NCI-H69 (cell line): ENCODE measurements around the gene SDR9C7.
"Not testable (repeated sequence)": the region's sequence is repeated elsewhere in the genome, so short reads cannot be mapped to it uniquely, and the experiment has no call there.

Experiments used
- DNase-seq: peaks from one replicate; lab custom pipeline; 2025; lab: John Stamatoyannopoulos, UW

Gene SDR9C7

DNA sequence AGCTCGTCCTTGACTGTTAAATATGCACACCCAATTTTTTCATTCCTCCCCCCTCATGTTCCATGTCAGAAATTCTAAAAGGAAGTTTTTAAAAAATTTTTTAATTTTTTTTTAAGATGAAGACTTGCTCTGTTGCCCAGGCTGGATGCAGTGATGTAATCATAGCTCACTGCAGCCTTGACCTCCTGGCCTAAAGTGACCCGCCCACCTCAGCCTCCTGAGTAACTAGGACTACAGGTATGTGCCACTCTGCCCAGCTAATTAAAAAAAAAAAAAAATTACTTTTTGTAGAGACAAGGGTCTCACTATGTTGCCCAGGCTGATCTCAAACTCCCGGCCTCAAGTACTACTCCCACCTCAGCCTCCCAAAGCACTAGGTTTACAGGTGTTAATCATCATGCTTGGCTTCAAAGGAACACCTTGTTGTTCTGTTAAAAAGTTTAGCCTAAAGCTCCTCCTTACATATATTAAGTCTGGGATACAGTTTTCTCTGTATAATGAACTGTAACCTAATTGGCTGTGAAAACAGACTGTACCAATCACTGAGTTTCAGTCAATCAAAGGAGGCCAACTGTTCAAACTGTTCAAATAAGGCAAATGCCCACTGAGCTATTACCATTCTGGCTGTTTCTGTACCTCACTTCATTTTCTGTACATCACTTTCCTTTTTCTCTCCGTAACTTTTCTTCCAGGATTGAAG is 17.8 kb downstream of the SDR9C7 start:
- DNase-seq: no peak

DNA sequence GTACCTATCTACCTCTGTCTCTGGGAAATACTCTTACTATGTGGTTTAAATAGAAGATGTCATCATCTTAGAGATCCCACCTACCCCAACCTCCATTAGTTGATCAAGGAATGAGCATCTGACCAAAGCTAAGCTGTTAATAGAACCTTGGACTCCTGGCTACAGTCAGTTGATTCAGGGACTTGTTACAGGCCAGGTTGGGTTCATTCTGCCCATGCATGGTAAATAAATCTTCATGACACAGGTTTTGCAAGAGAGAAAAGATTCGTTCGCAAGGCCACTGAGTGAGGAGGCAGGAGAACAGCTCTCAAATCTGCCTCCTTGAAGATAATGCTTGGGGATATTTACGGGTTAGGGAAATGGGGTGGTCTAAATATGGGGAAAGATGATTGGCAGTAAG is 19.5 kb downstream of the SDR9C7 start:
- DNase-seq: no peak

DNA sequence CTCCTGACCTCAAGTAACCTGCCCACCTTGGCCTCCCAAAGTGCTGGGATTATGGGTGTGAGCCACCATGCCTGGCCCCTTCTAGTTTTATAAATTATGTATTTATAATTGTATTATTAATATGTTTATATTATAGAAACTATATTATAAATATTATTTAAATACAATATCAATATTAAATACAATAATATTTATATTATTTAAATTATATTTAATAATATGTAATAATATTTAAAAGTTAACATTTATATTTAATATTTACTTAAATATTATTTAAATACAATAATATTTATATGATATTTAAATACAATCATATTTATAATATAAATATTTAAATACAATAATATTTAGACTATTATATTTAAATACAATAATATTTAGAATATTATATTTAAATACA is 20.0 kb downstream of the SDR9C7 start:
- no peak for DNase-seq

DNA sequence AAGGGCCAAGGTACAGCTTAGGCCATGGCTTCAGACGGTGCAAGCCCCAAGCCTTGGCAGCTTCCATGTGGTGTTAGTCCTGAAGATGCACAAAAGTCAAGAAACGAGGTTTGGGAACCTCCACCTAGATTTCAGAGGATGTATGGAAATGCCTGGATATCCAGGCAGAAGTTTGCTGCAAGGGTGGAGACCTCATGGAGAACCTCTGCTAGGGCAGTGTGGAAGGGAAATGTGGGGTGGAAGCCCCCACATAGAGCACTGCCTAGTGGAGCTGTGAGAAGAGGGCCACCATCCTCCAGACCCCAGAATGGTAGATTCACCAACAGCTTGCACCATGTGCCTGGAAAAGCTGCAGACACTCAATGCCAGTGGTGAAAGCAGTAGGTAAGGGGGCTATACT is 24.8 kb downstream of the SDR9C7 start:
- DNase-seq: not testable (repeated sequence)

DNA sequence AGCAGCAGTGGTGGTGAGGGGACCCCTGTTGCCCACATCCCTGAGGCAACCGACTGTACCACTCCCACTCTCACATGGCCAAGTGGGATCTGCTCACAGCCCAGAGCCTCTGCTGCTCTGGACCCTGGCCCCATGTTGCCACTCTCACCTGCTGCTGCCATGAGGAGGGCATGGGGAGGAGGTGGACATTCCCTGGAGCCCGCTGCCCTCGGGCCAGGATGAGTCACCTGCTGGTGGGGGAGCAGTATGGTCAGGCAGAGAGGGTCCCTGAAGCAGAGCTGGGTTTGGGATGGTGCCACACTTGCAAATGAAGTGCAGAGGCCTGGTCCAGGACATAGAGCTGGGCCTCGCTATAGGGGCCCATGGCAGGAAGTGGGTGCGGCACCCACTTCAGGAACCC is 26.1 kb downstream of the SDR9C7 start:
- no peak for DNase-seq

DNA sequence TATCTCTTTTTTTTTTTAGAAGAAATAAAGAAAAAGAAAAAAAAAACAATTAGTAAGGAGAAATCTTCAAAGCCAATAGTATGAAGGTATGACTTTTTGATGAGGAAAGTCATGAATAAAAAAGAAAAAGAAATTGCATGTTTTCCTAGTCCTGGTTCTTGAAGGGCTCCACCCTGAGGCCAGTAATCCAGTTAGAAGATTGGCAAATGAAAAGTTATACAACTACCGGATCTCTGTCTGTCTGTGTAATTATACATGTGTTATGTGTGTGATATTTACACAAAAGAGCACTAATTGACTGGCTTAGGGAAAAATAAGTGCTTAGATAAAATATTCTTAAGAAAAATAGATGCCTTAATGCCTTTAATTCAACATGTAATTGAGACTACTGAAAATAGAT is 28.4 kb downstream of the SDR9C7 start:
- DNase-seq: no peak

DNA sequence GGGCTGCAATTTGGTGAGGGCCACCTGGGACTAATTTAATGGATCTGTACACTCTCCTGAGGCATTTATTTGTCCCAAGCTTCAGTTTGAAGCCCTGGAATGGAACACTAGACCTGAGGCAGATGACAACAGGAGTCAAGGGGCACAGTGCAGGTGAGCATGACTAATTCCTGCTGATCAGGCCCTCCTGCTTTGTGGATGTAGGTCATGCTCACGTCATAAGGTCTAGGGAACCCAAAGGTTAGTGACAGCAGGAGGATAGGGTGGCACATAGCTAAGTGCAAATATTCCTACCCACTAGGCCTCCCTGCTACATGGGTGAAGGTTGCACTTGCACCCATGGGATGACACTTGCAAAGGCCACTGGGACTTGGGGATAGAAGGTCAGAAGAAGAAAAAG is 30.8 kb downstream of the SDR9C7 start:
- no peak for DNase-seq

DNA sequence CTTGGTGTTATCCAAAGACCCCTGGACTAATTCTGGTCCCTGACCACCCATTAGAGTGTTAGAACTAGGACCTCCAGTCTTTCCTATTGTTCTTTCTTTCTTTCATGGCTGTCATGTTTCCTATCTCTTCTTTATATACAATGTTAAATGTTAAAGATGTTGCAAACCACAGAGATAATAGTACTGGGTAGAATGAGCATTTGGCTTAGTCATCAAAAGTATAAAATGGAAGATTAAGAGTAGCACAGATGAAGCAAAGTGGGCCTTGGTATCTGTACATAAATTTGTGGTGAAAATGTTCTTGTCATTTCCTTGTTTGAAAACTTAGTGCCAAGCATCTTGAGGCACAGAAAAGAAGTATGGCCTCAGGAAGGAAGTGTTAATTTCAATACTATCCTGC is 32.9 kb downstream of the SDR9C7 start:
- DNase-seq: not testable (repeated sequence)

DNA sequence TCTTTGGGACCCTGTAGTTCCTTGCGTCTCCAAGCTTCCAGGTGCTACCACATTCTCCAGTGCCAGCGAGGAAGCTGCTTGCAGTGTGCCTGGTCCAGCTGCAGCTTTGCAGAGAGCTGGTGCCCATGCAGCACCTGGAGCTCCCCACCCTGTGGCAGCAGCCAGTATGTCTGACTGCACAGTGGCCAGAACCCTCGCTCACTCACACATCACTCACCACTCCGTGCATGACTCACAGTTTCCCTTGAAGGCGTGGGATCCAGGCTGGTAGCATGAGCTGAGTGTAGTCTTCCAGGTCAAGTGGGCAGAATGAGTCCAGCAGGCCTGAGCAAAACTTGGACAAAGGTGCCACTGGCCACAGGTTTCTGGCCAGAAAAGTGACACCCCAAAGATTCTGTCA is 33.6 kb downstream of the SDR9C7 start:
- DNase-seq: no peak

DNA sequence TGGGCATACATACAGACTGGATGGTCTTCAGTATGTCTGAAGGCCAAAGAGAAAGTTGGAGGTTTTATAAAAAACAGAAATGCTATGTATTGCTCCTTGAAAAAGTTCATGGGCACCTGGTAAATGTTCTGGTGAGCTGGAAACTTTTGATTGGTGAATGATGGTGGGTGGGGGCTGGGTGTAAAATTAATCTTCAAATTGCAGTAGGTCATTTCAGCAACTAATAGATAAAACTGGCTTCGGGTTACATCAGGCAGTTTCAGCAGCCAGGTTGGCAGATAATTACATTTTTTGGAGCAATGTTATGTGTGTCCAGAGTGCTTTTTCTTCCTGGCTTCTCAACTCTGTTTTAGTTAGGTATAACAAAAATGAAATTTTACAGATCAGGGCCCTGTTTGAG is 35.3 kb downstream of the SDR9C7 start:
- no peak for DNase-seq

DNA sequence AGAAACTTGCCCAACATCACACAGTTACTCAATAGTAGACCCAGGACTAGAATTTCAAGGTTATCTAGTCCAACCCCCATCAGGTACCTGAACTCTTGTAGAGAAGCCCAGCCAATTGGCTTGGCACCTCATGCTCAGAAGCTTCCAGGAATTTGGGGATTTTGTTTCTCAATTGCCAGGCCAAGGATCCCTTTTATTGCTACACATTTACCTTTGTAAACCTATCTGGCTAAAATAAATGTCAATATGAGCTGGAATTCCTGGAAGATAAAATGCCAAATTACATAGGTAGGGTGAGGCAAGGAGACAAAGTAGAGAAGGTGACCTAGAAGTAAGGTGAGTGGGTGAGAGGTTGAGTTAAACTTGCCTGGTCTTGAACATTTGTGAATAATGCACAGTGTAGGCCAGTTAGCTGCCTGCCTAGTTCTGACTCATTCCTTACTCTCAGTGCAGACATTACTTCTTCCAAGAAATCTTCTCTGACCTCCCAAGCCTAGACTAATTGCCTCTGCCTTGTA is 36.3 kb downstream of the SDR9C7 start:
- DNase-seq: no peak

DNA sequence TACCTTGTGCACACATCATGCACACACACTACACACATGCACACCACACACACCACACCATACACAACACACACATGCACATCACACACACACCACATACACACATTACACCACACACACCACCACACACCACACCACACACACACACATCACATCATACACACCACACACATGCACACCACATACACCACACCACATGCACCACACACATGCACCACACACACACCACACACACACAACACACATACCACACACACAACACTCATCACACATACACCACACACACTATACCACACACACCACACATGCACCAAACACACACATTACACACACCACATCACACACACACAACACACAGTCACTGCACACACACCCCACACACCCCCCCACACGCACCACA is 38.1 kb downstream of the SDR9C7 start:
- no peak for DNase-seq

DNA sequence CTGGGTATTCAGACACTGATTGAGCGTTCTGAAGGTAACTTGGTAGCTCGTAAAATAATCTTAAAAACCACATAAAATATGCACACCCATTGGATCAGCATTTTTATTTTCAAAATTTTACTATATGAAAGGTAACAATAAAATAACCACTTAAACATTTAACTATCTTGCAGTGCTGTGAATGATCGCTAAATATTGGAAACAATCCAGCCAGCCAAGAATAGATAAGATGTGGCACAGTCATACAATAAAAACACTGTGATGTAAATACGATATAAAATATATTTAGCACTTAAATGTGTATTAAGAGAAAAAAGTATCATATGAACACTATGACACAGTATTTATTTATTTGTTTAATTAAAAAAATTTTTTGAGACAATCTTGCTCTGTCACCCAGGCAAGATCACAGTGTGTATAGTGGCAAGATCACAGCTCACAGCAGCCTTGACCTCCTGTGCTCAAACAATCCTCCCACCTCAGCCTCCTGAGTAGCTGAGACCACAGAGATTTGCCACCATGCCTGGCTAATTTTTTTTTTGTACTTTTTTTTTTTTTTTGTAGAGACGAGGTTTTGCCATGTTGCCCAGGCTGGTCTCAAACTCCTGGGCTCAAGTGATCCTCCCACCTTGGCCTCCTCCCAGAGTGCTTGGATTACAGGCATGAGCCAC is 39.4 kb downstream of the SDR9C7 start:
- no peak for DNase-seq

DNA sequence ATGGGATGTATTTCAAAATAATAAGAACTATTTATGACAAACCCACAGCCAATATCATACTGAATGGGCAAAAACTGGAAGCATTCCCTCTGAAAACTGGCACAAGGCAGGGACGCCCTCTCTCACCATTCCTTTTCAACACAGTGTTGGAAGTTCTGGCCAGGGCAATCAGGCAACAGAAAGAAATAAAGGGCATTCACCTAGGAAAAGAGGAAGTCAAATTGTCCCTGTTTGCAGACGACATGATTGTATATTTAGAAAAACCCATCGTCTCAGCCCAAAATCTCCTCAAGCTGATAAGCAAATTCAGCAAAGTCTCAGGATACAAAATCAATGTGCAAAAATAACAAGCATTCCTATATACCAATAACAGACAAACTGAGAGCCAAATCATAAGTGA is 42.3 kb downstream of the SDR9C7 start:
- not testable (repeated sequence) for DNase-seq

DNA sequence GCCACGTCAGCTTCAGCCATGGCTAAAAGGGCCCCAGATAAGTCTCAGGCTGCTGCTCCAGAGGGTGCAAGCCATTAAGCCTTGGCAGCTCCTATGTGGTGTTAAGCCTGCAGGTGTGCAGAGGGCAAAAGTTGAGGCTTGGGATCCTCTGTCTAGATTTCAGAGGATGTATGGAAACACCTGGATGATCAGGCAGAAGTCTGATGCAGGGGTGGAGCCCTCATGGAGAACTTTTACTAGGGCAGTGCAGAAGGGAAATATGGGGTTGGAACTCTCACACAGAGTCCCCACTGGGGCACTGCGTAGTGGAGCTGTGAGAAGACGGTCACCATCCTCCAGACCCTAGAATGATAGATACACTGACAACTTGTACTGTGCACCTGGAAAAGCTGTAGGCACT is 47.9 kb downstream of the SDR9C7 start:
- DNase-seq: no peak

DNA sequence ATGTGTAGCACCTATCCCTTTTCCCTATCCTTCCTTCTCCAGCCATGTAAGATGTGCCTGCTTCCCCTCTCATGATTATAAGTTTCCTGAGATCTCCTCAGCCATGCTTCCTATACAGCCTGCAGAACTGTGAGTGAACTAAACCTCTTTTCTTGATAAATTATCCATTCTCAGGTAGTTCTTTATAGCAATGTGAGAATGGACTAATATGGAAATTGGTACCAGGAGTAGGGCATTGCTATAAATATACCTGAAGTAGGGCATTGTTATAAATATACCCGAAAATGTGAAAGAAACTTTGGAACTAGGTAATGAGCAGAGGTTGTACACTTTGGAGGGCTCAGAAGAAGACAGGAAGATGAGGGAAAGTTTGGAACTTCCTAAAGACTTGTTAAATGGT is 48.9 kb downstream of the SDR9C7 start:
- no peak for DNase-seq

DNA sequence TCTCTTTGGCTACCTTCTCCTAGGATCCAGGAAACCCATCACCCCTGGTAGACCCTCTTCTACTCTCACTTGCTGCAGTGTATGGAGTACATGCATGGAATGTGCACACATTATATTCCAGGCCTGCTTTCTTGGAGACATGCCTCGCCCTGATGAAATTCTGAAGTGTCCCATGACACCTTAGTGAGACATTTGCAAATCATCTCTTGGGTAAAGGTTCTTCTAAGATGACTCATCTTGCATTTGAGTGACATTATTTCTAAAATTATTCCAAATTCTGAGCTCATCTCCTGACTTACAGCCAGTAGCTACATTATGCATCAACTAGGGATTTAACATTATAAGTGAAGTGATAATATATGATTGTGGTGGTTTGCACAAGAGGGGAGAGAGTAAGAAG is 49.8 kb downstream of the SDR9C7 start:
- DNase-seq: no peak

DNA sequence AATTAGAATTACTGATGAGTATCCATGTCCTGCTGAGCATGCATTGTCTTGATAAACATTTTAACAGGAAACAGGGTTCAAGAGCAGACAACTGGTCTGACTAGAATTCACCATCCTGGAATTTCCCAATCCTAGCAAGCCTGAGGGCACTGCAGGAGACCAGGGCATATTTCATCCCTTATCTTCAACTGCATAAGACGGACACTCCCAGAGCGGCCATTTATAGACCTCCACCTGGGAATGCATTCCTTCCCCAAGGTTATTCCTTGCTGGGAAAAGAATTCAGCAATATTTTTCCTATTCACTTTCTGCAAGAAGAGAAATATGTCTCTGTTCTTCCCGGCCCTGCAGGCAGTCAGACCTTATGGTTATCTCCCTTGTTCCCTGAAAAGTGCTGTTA is 51.8 kb downstream of the SDR9C7 start:
- not testable (repeated sequence) for DNase-seq

DNA sequence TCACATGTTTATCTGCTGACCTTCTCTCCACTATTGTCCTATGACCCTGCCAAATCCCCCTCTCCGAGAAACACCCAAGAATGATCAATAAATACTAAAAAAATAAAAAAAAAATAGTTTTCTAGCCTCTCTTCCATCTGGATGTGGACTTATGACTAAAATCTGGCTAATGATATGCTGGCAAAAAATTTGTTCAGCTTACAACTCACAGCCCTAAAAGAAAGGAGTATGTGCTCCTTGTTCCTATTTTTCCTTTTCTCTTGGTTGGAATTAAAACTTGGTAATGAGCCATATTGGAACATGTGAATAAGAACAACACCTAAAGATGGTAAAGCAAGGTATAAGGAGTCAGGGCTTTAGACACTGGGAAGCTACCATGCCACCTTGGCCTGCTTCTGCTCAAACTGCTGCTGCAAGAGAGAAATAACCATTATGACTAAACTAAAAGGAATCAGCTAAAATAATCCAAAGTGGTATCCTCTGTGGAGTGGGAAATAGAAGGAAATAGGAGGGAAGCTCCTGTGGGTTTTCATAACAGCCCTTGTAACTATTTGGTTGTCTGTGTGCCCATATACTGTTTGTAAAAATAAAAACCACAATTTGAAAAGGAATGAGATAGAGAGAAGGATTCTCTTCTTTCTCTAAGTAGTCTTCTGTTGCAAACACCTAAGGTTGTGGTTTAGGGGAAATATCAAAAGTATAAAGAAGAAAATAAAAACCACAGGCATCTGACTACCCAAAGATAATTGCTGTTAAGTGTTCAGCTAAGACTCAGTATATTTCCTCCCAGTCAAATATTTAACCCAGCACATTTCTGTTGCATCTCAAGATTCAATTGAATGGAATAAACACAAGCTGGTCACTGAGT is 53.8 kb downstream of the SDR9C7 start:
- DNase-seq: no peak

DNA sequence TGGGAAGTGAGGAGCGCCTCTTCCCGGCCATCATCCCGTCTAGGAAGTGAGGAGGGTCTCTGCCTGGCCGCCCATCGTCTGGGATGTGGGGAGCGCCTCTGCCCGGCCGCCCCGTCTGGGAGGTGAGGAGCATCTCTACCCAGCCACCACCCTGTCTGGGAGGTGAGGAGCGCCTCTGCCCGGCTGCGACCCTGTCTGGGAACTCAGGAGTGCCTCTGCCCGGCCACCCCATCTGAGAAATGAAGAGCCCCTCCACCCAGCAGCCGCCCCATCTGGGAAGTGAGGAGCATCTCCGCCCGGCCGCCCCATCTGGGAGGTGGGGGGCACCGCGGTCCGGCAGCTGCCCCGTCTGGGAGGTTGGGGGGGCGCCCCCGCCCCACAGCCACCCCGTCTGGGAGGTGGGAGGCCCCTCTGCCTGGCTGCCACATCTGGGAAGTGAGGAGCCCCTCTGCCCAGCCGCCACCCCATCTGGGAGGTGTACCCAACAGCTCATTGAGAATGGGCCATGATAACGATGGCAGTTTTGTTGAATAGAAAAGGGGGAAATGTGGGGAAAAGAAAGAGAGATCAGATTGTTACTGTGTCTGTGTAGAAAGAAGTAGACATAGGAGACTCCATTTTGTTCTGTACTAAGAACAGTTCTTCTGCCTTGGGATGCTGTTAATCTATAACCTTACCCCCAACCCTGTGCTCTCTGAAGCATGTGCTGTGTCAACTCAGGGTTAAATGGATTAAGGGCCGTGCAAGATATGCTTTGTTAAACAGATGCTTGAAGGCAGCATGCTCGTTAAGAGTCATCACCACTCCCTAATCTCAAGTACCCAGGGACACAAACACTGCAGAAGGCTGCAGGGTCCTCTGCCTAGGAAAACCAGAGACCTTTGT is 54.7 kb downstream of the SDR9C7 start:
- not testable (repeated sequence) for DNase-seq

DNA sequence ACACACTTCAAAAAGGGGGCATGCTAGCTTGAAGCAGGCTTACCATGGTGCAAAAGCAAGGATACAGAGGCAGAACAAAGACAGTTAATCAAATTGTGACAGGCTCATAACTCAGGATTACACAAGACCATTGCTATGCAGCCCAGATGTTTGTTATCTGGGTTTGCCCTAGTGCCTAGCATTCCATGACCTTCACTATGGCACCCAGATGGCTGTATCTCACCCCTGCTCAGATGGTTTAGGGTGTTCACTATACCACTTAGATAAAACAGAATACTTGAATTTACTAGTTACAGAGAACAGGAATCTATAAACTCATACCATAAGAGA is 56.2 kb downstream of the SDR9C7 start:
- no peak for DNase-seq
